ENCODE measurements around the gene MUSK. TPM values are rescaled to one million over a fixed set of nuclear protein-coding genes. Genes with fewer than 3 reads are reported as not detected.

MUSK gene
- total RNA-seq, 1 donor from 2014 or later = 3.7 TPM

DNA sequence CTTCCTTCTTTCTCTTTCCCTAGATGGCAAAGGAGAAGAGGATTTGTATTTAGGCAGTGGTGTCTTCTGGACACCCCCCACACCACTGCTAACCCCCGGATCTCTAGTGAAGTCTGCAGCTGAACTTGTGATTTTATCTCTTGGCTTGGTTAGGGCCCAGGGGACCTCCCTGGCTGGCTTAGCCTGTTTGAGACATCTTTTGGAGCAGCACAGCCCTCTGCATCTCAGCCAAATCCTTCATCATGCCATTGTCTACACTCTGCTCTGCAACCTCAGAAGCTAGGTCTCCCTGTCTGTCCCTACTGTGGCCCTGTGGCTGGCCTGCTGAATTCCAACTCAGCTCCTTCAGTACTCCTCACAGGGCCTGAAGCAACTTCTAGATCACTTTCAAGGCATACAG, 81.7 kb downstream of the MUSK start:
- Histone ChIP-seq H3K9me3 (no peaks in the 10 kb centered on the region), H3K27ac (no peak overlapping the region), H3K36me3 (no peaks in the 10 kb centered on the region), H3K27me3 (no peaks in the 10 kb centered on the region), H3K4me3 (no peak overlapping the region), H3K4me1 (peaks cover 3% of the 10 kb centered on the region)
- ATAC-seq = no peak
- intact Hi-C loops (cut with DNase I) = no loop called here
- TF ChIP-seq, protein P1, sequence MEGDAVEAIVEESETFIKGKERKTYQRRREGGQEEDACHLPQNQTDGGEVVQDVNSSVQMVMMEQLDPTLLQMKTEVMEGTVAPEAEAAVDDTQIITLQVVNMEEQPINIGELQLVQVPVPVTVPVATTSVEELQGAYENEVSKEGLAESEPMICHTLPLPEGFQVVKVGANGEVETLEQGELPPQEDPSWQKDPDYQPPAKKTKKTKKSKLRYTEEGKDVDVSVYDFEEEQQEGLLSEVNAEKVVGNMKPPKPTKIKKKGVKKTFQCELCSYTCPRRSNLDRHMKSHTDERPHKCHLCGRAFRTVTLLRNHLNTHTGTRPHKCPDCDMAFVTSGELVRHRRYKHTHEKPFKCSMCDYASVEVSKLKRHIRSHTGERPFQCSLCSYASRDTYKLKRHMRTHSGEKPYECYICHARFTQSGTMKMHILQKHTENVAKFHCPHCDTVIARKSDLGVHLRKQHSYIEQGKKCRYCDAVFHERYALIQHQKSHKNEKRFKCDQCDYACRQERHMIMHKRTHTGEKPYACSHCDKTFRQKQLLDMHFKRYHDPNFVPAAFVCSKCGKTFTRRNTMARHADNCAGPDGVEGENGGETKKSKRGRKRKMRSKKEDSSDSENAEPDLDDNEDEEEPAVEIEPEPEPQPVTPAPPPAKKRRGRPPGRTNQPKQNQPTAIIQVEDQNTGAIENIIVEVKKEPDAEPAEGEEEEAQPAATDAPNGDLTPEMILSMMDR (IDR thresholded peaks at IDR 0.05) = no peak
- no peak for DNase-seq

DNA sequence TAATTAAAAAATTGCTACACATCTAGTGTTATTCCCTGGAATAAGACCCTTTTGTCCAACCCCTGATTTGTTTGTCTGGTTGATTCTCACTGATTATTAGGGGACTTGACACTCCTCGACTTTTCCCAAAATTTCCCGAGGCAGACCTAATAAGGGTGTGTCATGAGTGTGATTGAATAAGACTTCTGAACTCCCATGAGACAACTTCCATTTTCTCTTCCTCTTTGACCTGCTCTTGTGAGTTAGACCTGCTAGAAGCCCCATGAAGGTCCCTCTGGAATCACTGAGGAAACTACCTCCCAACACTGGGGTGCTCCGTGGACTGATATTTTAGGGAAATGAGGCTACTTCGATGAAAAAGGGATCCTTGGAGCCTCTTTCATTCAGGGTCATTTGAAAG, 83.4 kb downstream of the MUSK start:
- H3K4me3 ChIP-seq = no peak overlapping the region
- H3K36me3 ChIP-seq = no peaks in the 10 kb centered on the region
- DNase-seq (no peak), ATAC-seq (no peak)
- intact Hi-C loops (cut with DNase I) = no loop called here
- no peak overlapping the region for H3K27ac ChIP-seq
- H3K9me3 ChIP-seq = no peaks in the 10 kb centered on the region
- no peaks in the 10 kb centered on the region for H3K27me3 ChIP-seq
- TF ChIP-seq, protein P1 (IDR thresholded peaks at IDR 0.05) = no peak
- no peaks in the 10 kb centered on the region for H3K4me1 ChIP-seq

DNA sequence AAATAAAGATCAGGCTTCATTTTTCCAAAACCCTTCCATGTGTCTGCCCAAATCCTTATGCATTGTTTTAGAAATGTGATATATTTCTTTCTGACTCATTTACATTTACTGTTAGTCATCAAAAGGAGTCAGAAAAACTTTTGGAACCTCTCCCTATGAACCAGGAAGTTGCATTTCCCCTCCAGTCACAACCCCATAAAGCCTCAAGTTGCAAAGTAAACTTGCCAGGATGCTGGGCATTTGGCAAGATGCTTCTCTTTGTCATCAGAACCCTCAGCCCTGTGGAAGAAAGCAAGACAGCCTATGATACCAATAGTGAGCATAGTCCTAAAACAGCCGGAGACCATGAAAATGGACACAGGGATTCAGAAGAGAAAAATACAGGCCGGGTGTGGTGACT, 84.2 kb downstream of the MUSK start:
- Histone ChIP-seq H3K9me3 (no peaks in the 10 kb centered on the region), H3K36me3 (no peaks in the 10 kb centered on the region), H3K4me1 (no peaks in the 10 kb centered on the region), H3K27ac (no peak overlapping the region), H3K27me3 (no peaks in the 10 kb centered on the region), H3K4me3 (no peak overlapping the region)
- TF ChIP-seq, protein P1 (IDR thresholded peaks at IDR 0.05) = no peak
- ATAC-seq (no peak), DNase-seq (no peak)
- intact Hi-C loops (cut with DNase I) = no loop called here

DNA sequence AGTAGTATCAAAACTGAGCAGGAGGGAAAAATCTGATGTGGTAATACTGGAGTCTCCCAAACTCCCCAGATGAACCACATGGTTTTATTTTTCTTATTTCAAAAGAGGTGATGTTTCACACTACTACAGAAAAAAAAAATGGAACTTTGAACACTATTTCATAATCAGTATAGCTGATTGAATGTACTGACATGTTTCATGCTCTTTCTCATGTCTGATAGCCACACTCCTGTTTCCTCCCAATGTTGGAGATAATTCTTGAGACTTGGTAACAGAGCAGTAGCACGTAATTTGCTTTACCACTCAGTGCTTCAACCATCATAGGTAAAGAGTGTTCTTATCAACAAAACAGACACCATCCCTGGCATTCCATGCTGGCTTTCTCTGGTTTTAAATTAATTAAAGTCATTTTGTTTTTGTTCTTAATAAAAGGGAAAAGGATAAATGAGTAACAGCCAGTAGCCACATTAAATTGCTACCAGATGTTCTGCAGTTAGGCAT, 85.2 kb downstream of the MUSK start:
- peaks cover 2% of the 10 kb centered on the region for H3K9me3 ChIP-seq
- H3K27ac ChIP-seq = no peak overlapping the region
- H3K36me3 ChIP-seq = no peaks in the 10 kb centered on the region
- ATAC-seq = no peak
- no peaks in the 10 kb centered on the region for H3K27me3 ChIP-seq
- no peaks in the 10 kb centered on the region for H3K4me1 ChIP-seq
- TF ChIP-seq, protein P1 (IDR thresholded peaks at IDR 0.05) = no peak
- no peak for DNase-seq
- H3K4me3 ChIP-seq = no peak overlapping the region
- intact Hi-C loops (cut with DNase I) = no loop called here

DNA sequence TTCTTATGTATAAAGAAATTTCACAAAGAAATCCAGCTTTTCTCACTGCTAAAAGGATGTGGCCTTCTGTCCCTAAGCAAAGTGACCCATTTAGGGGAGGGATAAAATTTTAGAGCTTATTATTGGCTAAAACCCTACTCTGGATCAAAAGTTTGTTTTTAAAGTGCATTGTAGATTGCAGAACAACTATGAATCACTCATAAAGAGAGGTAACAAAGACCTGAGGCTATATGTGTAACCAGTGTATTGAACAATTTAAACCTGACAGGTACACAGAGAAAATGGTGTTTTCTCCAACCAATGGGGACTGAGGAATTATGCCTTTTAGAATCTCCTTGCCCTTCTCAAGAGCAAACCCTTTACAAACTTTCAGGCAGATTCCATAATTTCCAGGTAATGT, 86.6 kb downstream of the MUSK start:
- intact Hi-C loops (cut with DNase I) = no loop called here
- DNase-seq = no peak
- Histone ChIP-seq H3K4me1 (no peaks in the 10 kb centered on the region), H3K4me3 (no peak overlapping the region), H3K27me3 (no peaks in the 10 kb centered on the region), H3K27ac (no peak overlapping the region), H3K36me3 (no peaks in the 10 kb centered on the region), H3K9me3 (peaks cover 5% of the 10 kb centered on the region)
- TF ChIP-seq, protein P1 (IDR thresholded peaks at IDR 0.05) = no peak
- no peak for ATAC-seq

DNA sequence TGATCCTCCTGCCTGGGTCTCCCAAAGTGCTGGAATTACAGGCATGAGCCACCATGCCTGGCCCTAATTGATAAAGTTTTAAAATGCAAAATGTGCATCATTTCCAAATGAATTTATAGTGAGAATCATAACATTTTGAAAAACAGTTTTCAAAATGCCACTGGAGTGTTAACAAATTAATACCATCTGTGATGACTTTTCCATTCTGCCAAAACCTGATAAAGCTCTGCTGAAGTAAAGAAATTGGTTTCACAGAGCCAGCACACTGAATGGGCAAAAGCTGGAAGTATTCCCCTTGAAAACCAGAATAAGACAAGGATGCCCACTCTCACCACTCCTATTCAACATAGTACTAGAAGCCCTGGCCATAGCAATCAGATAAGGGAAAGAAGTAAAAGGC, 89.6 kb downstream of the MUSK start:
- intact Hi-C loops (cut with DNase I) = no loop called here
- Histone ChIP-seq H3K4me3 (no peak overlapping the region), H3K27ac (no peak overlapping the region), H3K36me3 (no peaks in the 10 kb centered on the region), H3K9me3 (peaks cover 5% of the 10 kb centered on the region), H3K4me1 (no peaks in the 10 kb centered on the region), H3K27me3 (no peaks in the 10 kb centered on the region)
- no peak for DNase-seq
- ATAC-seq = no peak
- TF ChIP-seq, protein P1 (IDR thresholded peaks at IDR 0.05) = no peak

Data from upper lobe of right lung (tissue), 1 donor.